Keratinocyte (primary cell): ENCODE data around the gene MARS1.

Experiments
- EZH2 ChIP-seq: IDR thresholded peaks from one replicate; pipeline ENCODE4 v1.6.1; 2012; ENCODE audit warnings: inconsistent platforms, mild to moderate bottlenecking, low read length, moderate library complexity
- TF ChIP-seq, protein P1 (sequence below), 3 experiments: IDR thresholded peaks in 1 of 3; conservative IDR thresholded peaks in 1 of 3; optimal IDR thresholded peaks in 1 of 3; 2 replicates in 2 of 3; 3 replicates in 1 of 3; pipeline versions ENCODE3 to v1.5.1; 2011; ENCODE audit warnings: low read length in 3 of 3, mild to moderate bottlenecking in 3 of 3, moderate library complexity in 2 of 3, control low read depth in 1 of 3, inconsistent platforms in 1 of 3; ENCODE audit not compliant: insufficient read depth in 2 of 3; ENCODE audit errors: extremely low read depth in 1 of 3

DNA sequence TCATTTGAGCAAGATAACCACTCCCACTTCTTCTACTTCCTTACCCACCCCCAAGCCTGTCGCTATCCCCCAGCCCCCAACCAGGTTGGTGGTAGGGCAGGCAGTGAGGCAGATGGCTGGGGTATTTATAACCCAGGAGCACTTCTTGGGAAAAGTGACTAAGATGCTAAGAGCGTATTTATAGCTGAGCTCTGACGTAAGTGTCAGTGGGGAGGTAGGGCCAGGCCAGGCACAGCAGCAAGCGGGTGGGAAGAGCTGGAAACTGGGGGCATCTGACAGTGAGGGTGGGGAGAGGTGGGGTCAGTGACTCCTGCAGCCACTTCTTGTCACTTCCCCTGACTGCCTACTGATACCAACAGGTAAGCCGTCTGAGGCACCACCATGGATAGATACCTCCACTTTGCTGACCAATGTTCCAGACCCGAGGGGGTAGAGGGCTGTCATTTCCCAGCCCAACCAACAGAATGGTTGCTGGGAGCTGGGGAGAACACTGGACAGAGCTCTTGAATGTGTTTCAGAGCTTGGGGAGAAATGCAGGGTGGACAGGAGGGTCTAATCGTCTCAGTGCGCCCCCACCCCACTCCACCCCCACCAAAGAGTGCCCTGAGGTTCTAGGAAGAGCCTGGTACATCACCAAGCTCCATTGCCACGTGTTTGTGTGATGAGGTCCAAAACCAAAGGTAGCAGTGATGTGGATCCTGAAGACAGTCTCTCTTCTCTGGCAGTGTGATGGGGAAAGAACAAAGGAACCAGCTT lies 35.5 kb upstream of the MARS1 start:
- TF ChIP-seq, protein P1, sequence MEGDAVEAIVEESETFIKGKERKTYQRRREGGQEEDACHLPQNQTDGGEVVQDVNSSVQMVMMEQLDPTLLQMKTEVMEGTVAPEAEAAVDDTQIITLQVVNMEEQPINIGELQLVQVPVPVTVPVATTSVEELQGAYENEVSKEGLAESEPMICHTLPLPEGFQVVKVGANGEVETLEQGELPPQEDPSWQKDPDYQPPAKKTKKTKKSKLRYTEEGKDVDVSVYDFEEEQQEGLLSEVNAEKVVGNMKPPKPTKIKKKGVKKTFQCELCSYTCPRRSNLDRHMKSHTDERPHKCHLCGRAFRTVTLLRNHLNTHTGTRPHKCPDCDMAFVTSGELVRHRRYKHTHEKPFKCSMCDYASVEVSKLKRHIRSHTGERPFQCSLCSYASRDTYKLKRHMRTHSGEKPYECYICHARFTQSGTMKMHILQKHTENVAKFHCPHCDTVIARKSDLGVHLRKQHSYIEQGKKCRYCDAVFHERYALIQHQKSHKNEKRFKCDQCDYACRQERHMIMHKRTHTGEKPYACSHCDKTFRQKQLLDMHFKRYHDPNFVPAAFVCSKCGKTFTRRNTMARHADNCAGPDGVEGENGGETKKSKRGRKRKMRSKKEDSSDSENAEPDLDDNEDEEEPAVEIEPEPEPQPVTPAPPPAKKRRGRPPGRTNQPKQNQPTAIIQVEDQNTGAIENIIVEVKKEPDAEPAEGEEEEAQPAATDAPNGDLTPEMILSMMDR (optimal IDR thresholded peaks at IDR 0.05 in 1 of 3, IDR thresholded peaks at IDR 0.05 in 1 of 3, conservative IDR thresholded peaks at IDR 0.05 in 1 of 3; ENCODE audit: extremely low read depth in 1 of 3, insufficient read depth in 2 of 3, low read length in 3 of 3) = no peak
- TF ChIP-seq EZH2 = no peak
